Lower lobe of right lung (tissue), 2 donors: ENCODE measurements around the gene LMF1. TPM values are rescaled to one million over a fixed set of nuclear protein-coding genes. Genes with fewer than 3 reads are reported as not detected.

Source experiments
- ATAC-seq, 2 donors: fragments of 200-7000 bp; cut with Tn5 transposase; one replicate each; pipeline ENCODE4 v1.9.1; 2020 to 2022; ENCODE audit warnings: mild to moderate bottlenecking in 2 of 2, moderate library complexity in 2 of 2
- DNase-seq: peaks from one replicate; pipeline ENCODE4 v3.0.0-alpha.2; 2020
- H3K27ac ChIP-seq: fragments of 200-600 bp; one replicate; pipeline ENCODE4 v1.8.0; 2022
- H3K27me3 ChIP-seq: fragments of 200-600 bp; one replicate; pipeline ENCODE4 v1.8.0; 2022; ENCODE audit warnings: low read depth
- H3K36me3 ChIP-seq: fragments of 200-600 bp; one replicate; pipeline ENCODE4 v1.8.0; 2022; ENCODE audit warnings: mild to moderate bottlenecking
- H3K4me1 ChIP-seq: fragments of 200-600 bp; one replicate; pipeline ENCODE4 v1.8.0; 2022
- H3K4me3 ChIP-seq: fragments of 200-600 bp; one replicate; pipeline ENCODE4 v1.8.0; 2022; ENCODE audit warnings: mild to moderate bottlenecking
- H3K9me3 ChIP-seq: fragments of 200-600 bp; one replicate; pipeline ENCODE4 v1.8.0; 2022
- CTCF ChIP-seq: fragments of 200-600 bp; IDR thresholded peaks from one replicate; pipeline ENCODE4 v1.8.0; 2022; ENCODE audit warnings: antibody characterized with exemption, mild to moderate bottlenecking
- intact Hi-C: fragments of 100-400 bp; cut with DNase I; formaldehyde crosslinking; loops from one replicate; pipeline ENCODE4 v1.11.0; 2022
- total RNA-seq: library from RNA; stranded (reverse); fragmentation: NEBNext Ultra II Directional; extraction: Animal tissue kit (Norgen Biotek cat#: 25700); gene quantifications from one replicate; pipeline ENCODE4 v1.2.1, GENCODE V29; 2021
- donor health status: DM: no; HTN: yes; CAD: no; lungs with severe emphysema.

LMF1 gene
- total RNA-seq, 1 donor from 2014 or later, result 23.8 TPM

DNA sequence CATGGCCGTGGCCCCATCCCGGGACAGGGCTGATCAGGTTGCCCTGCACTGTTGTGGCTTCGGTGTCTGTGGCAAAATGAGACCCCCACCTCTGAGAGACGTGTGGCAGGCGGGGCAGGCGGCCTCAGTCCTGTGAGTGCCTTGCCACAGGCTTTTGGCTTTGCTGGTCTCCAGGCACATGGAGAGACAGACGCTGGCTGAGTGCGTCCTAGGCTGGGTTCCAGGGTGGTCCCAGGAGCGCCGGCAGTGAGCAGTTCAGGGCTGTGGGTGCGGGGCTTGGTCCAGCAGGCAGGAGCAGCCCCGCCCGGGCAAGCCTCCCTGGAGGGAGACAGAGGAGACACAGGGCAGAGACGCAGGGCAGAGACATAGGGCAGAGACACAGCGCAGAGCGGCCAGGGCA lies 40.0 kb upstream of the LMF1 start:
- no peaks in the 10 kb centered on the region for H3K4me1 ChIP-seq
- TF ChIP-seq CTCF, result no peak
- intact Hi-C loops, result no loop called here
- H3K27me3 ChIP-seq, result peaks cover 19% of the 10 kb centered on the region
- H3K9me3 ChIP-seq, result no peaks in the 10 kb centered on the region
- no peak overlapping the region for H3K27ac ChIP-seq
- DNase-seq (no peak), ATAC-seq (no peak)
- H3K36me3 ChIP-seq, result no peaks in the 10 kb centered on the region
- no peak overlapping the region for H3K4me3 ChIP-seq

DNA sequence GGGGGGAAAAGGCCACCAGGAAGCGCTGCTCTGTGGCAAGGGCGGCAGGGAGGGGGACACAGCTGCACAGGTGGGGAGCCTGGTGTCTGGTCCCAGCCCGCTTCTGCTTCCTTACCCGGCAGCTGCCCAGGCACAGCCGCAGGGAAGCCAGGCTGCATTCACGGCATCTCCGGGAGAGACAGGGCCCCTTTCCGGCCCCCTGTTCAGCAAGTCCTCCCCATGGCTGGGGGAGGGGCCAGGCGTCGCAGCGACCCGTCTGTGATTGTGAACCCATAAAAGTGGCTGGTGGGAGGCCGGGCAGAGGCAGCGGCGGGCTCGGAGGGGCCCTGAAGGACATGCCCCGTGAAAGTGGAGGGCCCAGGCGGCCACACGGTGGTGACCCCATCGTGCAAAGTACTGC lies 39.5 kb upstream of the LMF1 start:
- intact Hi-C loops, result no loop called here
- Histone ChIP-seq H3K4me1 (no peaks in the 10 kb centered on the region), H3K36me3 (no peaks in the 10 kb centered on the region), H3K27me3 (peaks cover 19% of the 10 kb centered on the region), H3K9me3 (no peaks in the 10 kb centered on the region), H3K27ac (no peak overlapping the region), H3K4me3 (no peak overlapping the region)
- TF ChIP-seq CTCF, result no peak
- no peak for DNase-seq
- no peak for ATAC-seq

- Histone ChIP-seq H3K4me3 (no peak overlapping the region), H3K9me3 (no peaks in the 10 kb centered on the region), H3K36me3 (no peaks in the 10 kb centered on the region), H3K27me3 (peaks cover 19% of the 10 kb centered on the region), H3K27ac (no peak overlapping the region), H3K4me1 (no peaks in the 10 kb centered on the region)
- intact Hi-C loops, result no loop called here
- DNase-seq (no peak), ATAC-seq (no peak)
- no peak for TF ChIP-seq CTCF
Observed at GRCh38 chr16:1009358-1010150, 38.8 kb upstream of the LMF1 start.

GRCh38 chr16:1008085-1008484 lies 37.3 kb upstream of the LMF1 start:
- H3K27me3 ChIP-seq, result peaks cover 19% of the 10 kb centered on the region
- intact Hi-C loops, result no loop called here
- no peaks in the 10 kb centered on the region for H3K9me3 ChIP-seq
- H3K27ac ChIP-seq, result no peak overlapping the region
- H3K4me1 ChIP-seq, result no peaks in the 10 kb centered on the region
- no peak for DNase-seq
- no peak for ATAC-seq
- no peaks in the 10 kb centered on the region for H3K36me3 ChIP-seq
- TF ChIP-seq CTCF, result no peak
- no peak overlapping the region for H3K4me3 ChIP-seq

- DNase-seq, result no peak
- H3K27me3 ChIP-seq, result peaks cover 19% of the 10 kb centered on the region
- intact Hi-C loops, result no loop called here
Observed at GRCh38 chr16:1007284-1007850, 36.6 kb upstream of the LMF1 start.

More at GRCh38 chr16:1007284-1007850, 36.6 kb upstream of the LMF1 start:
- H3K9me3 ChIP-seq, result no peaks in the 10 kb centered on the region
- no peak for TF ChIP-seq CTCF
- no peak overlapping the region for H3K27ac ChIP-seq
- H3K4me1 ChIP-seq, result no peaks in the 10 kb centered on the region
- ATAC-seq, result no peak
- no peak overlapping the region for H3K4me3 ChIP-seq
- H3K36me3 ChIP-seq, result no peaks in the 10 kb centered on the region
